Measurements from ENCODE around the gene WNT6.

Gene WNT6

GRCh38 chr2:218821605-218822211 is 37.9 kb upstream of the WNT6 start:
- TF ChIP-seq, protein P1, sequence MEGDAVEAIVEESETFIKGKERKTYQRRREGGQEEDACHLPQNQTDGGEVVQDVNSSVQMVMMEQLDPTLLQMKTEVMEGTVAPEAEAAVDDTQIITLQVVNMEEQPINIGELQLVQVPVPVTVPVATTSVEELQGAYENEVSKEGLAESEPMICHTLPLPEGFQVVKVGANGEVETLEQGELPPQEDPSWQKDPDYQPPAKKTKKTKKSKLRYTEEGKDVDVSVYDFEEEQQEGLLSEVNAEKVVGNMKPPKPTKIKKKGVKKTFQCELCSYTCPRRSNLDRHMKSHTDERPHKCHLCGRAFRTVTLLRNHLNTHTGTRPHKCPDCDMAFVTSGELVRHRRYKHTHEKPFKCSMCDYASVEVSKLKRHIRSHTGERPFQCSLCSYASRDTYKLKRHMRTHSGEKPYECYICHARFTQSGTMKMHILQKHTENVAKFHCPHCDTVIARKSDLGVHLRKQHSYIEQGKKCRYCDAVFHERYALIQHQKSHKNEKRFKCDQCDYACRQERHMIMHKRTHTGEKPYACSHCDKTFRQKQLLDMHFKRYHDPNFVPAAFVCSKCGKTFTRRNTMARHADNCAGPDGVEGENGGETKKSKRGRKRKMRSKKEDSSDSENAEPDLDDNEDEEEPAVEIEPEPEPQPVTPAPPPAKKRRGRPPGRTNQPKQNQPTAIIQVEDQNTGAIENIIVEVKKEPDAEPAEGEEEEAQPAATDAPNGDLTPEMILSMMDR (conservative IDR thresholded peaks at IDR 0.05; ENCODE audit: low read length), result no peak
- no peak for TF ChIP-seq EZH2phosphoT487 (IDR thresholded peaks at IDR 0.05; ENCODE audit: borderline replicate concordance)
- no peaks in the 10 kb centered on the region for H3K4me1 ChIP-seq (ENCODE audit: insufficient read depth, low read length, poor library complexity, severe bottlenecking)

GRCh38 chr2:218822622-218823021 is 37.0 kb upstream of the WNT6 start:
- Histone ChIP-seq H4K20me1 (ENCODE audit: insufficient read depth, low read length, poor library complexity, severe bottlenecking) (no peaks in the 10 kb centered on the region), H3K27me3 (ENCODE audit: insufficient read depth, low read length, poor library complexity, severe bottlenecking) (no peaks in the 10 kb centered on the region), H3K36me3 (ENCODE audit: insufficient read depth, low read length) (no peaks in the 10 kb centered on the region), H3K4me1 (ENCODE audit: insufficient read depth, low read length, poor library complexity, severe bottlenecking) (no peaks in the 10 kb centered on the region), H3K9me3 (ENCODE audit: insufficient read depth, low read depth, low read length) (no peaks in the 10 kb centered on the region), H2AFZ (ENCODE audit: low read length) (no peak overlapping the region), H3K4me2 (ENCODE audit: low read depth, low read length, poor library complexity, severe bottlenecking) (no peak overlapping the region), H3F3A (ENCODE audit: low read depth) (no peaks in the 10 kb centered on the region), H3K4me3 (ENCODE audit: low read length, poor library complexity, severe bottlenecking) (no peak overlapping the region), H3K79me2 (ENCODE audit: insufficient read depth, low read length) (no peaks in the 10 kb centered on the region), H3K9me2 (replicated peaks; ENCODE audit: low read depth, low read length) (no peaks in the 10 kb centered on the region), H3K9ac (ENCODE audit: low read depth, low read length, poor library complexity, severe bottlenecking) (no peak overlapping the region)
- TF ChIP-seq, protein P1 (conservative IDR thresholded peaks at IDR 0.05; ENCODE audit: low read length), result no peak
- no peak for TF ChIP-seq EZH2phosphoT487 (IDR thresholded peaks at IDR 0.05; ENCODE audit: borderline replicate concordance)

More at GRCh38 chr2:218821605-218822211, 37.9 kb upstream of the WNT6 start:
- H3K9ac ChIP-seq (ENCODE audit: low read depth, low read length, poor library complexity, severe bottlenecking), result no peak overlapping the region
- H3K9me3 ChIP-seq (ENCODE audit: insufficient read depth, low read depth, low read length), result no peaks in the 10 kb centered on the region
- no peaks in the 10 kb centered on the region for H3K9me2 ChIP-seq (replicated peaks; ENCODE audit: low read depth, low read length)
- no peaks in the 10 kb centered on the region for H3K36me3 ChIP-seq (ENCODE audit: insufficient read depth, low read length)
- no peak overlapping the region for H2AFZ ChIP-seq (ENCODE audit: low read length)
- H3K4me2 ChIP-seq (ENCODE audit: low read depth, low read length, poor library complexity, severe bottlenecking), result no peak overlapping the region
- H3K79me2 ChIP-seq (ENCODE audit: insufficient read depth, low read length), result no peaks in the 10 kb centered on the region
- H3F3A ChIP-seq (ENCODE audit: low read depth), result no peaks in the 10 kb centered on the region
- no peaks in the 10 kb centered on the region for H4K20me1 ChIP-seq (ENCODE audit: insufficient read depth, low read length, poor library complexity, severe bottlenecking)
- H3K4me3 ChIP-seq (ENCODE audit: low read length, poor library complexity, severe bottlenecking), result no peak overlapping the region
- no peaks in the 10 kb centered on the region for H3K27me3 ChIP-seq (ENCODE audit: insufficient read depth, low read length, poor library complexity, severe bottlenecking)

DNA sequence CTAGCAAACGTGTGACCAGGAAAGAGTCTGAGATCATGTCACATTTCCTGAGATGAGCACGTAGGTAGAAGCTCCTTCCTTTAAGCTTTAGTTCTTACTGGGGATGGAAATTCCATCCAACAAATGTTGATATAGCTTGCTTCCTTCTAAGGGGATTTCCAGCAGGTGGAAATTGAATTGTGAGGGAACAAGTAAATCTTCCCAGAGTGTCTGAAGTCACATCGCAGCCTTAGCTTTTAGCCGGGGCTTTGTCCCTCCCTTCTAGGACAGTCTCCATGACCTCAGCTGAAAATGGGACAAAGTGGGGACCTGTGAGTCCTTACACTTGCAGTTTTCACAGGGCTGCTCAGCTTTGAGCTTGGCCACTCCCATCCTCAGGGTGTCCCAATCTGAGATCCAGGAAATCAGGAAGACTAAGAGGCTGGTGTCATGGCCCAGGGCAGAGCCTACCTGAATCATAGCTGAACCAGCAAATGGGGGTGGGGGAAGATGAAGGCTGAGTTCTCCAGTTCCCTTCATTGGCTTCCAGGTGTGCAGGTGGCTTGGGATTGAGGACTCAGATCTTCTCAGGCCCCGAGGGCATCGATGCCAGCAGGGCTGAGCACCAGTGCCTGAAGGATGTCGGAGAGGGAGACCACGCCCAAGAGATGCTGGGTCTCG is 36.3 kb upstream of the WNT6 start:
- TF ChIP-seq EZH2phosphoT487 (IDR thresholded peaks at IDR 0.05; ENCODE audit: borderline replicate concordance), result no peak
- TF ChIP-seq, protein P1 (conservative IDR thresholded peaks at IDR 0.05; ENCODE audit: low read length), result no peak
- no peaks in the 10 kb centered on the region for H3K9me3 ChIP-seq (ENCODE audit: insufficient read depth, low read depth, low read length)
- H3K4me3 ChIP-seq (ENCODE audit: low read length, poor library complexity, severe bottlenecking), result no peak overlapping the region
- no peaks in the 10 kb centered on the region for H3K4me1 ChIP-seq (ENCODE audit: insufficient read depth, low read length, poor library complexity, severe bottlenecking)
- no peak overlapping the region for H3K9ac ChIP-seq (ENCODE audit: low read depth, low read length, poor library complexity, severe bottlenecking)
- H3K4me2 ChIP-seq (ENCODE audit: low read depth, low read length, poor library complexity, severe bottlenecking), result no peak overlapping the region
- no peaks in the 10 kb centered on the region for H3K36me3 ChIP-seq (ENCODE audit: insufficient read depth, low read length)
- H3K79me2 ChIP-seq (ENCODE audit: insufficient read depth, low read length), result no peaks in the 10 kb centered on the region
- H2AFZ ChIP-seq (ENCODE audit: low read length), result no peak overlapping the region
- H3F3A ChIP-seq (ENCODE audit: low read depth), result no peaks in the 10 kb centered on the region
- H4K20me1 ChIP-seq (ENCODE audit: insufficient read depth, low read length, poor library complexity, severe bottlenecking), result no peaks in the 10 kb centered on the region
- H3K27me3 ChIP-seq (ENCODE audit: insufficient read depth, low read length, poor library complexity, severe bottlenecking), result no peaks in the 10 kb centered on the region
- no peaks in the 10 kb centered on the region for H3K9me2 ChIP-seq (replicated peaks; ENCODE audit: low read depth, low read length)

All from Loucy (cell line).